Kidney (tissue), 14 donors: ENCODE measurements around the gene STC2. TPM values are rescaled to one million over a fixed set of nuclear protein-coding genes. Genes with fewer than 3 reads are reported as not detected.

Experiments used
- DNase-seq, 5 donors: peaks; one replicate each; pipeline ENCODE4 v3.0.0-alpha.2; 2013 to 2020
- FAIRE-seq: peaks from 2 replicates; lab custom pipeline; 2012; peaks lifted over from hg19 to GRCh38; lab: Jason Lieb, UNC
- H3K27ac ChIP-seq, 2 donors: one replicate each; pipeline ENCODE4 v1.7.0; 2013; ENCODE audit warnings: low read depth in 2 of 2, low read length in 2 of 2, inconsistent platforms in 1 of 2
- H3K27me3 ChIP-seq: one replicate; pipeline ENCODE4 v1.7.1; 2013; ENCODE audit warnings: low read length, inconsistent platforms; ENCODE audit not compliant: control insufficient read depth, insufficient read depth
- H3K36me3 ChIP-seq, 3 donors: one replicate each; pipeline versions ENCODE4 v1.7.0 to v1.7.1; 2013; ENCODE audit warnings: low read length in 3 of 3, control low read depth in 1 of 3, inconsistent platforms in 1 of 3; ENCODE audit not compliant: insufficient read depth in 3 of 3, control insufficient read depth in 2 of 3
- H3K4me1 ChIP-seq, 3 donors: one replicate each; pipeline versions ENCODE4 v1.7.0 to v1.7.1; 2013; ENCODE audit warnings: low read length in 3 of 3, inconsistent platforms in 1 of 3, low read depth in 1 of 3; ENCODE audit not compliant: control insufficient read depth in 2 of 3, insufficient read depth in 2 of 3
- H3K4me3 ChIP-seq, 3 donors: one replicate each; pipeline versions ENCODE4 v1.7.0 to v1.8.1; 2013; ENCODE audit warnings: low read length in 3 of 3, control low read depth in 1 of 3, inconsistent platforms in 1 of 3
- H3K9ac ChIP-seq, 3 donors: one replicate each; pipeline versions ENCODE4 v1.7.0 to v1.7.1; 2013; ENCODE audit warnings: low read length in 3 of 3, control low read depth in 1 of 3, inconsistent platforms in 1 of 3
- H3K9me3 ChIP-seq, 3 donors: one replicate each; pipeline versions ENCODE4 v1.7.0 to v1.7.1; 2013; ENCODE audit warnings: low read length in 3 of 3, control low read depth in 1 of 3, inconsistent platforms in 1 of 3; ENCODE audit not compliant: control insufficient read depth in 2 of 3, insufficient read depth in 1 of 3
- CTCF ChIP-seq: IDR thresholded peaks from 3 replicates; pipeline ENCODE4 v1.5.1; 2012; ENCODE audit warnings: mild to moderate bottlenecking, moderate library complexity, borderline replicate concordance; ENCODE audit not compliant: insufficient read depth; ENCODE audit errors: extremely low read depth
- intact Hi-C: fragments of 100-400 bp; cut with DNase I; formaldehyde crosslinking; loops from one replicate; pipeline ENCODE4 v1.11.1; 2022
- polyA plus RNA-seq: library from polyadenylated mRNA; stranded (reverse); fragments of 350-450 nt; fragmentation: Illumina TruSeq; extraction: RNeasy Lipid Tissue Mini Kit (QIAGEN cat#74804); gene quantifications from one replicate; pipeline ENCODE4 v1.2.3, GENCODE V29; 2014; ENCODE audit warnings: low read depth, low replicate concordance; ENCODE audit not compliant: insufficient read depth
- total RNA-seq: library from RNA; stranded (reverse); fragmentation: NEBNext Ultra II Directional; extraction: Animal tissue kit (Norgen Biotek cat#: 25700); gene quantifications from one replicate; pipeline ENCODE4 v1.2.1, GENCODE V29; 2021
- donor health status: control.
- donor health status: control.
- donor health status: control.
- donor health status: control.
- donor health status: control.
- donor health status: DM: yes; HTN: yes; CAD: no.
- donor health status: Normal renal cell carcinoma (clear cell type).

The STC2 gene
- total and polyA plus RNA-seq, 2 donors from 2014 or later = 2.1 to 2.7 TPM

- Histone ChIP-seq H3K4me3 (no peak overlapping the region), H3K36me3 (no peaks in the 10 kb centered on the region), H3K9ac (no peak overlapping the region), H3K9me3 (no peaks in the 10 kb centered on the region), H3K4me1 (peaks cover 0 to 4% (median 0%) of the 10 kb centered on the region in 3 donors), H3K27me3 (peaks cover 5% of the 10 kb centered on the region), H3K27ac (no peak overlapping the region)
- no peak for TF ChIP-seq CTCF
- DNase-seq = peak in 1 of 5 donors; percentile 48
- no peak for FAIRE-seq
- intact Hi-C loops = no loop called here
Observed at GRCh38 chr5:173282916-173283315, 45.3 kb downstream of the STC2 start.

GRCh38 chr5:173281910-173282309 is 46.3 kb downstream of the STC2 start:
- H3K27me3 ChIP-seq = peaks cover 5% of the 10 kb centered on the region
- H3K4me3 ChIP-seq = no peak overlapping the region
- DNase-seq = no peak
- no peaks in the 10 kb centered on the region for H3K9me3 ChIP-seq
- peaks cover 0 to 4% (median 0%) of the 10 kb centered on the region in 3 donors for H3K4me1 ChIP-seq
- intact Hi-C loops = no loop called here
- no peak for TF ChIP-seq CTCF
- H3K9ac ChIP-seq = no peak overlapping the region
- no peak overlapping the region for H3K27ac ChIP-seq
- no peaks in the 10 kb centered on the region for H3K36me3 ChIP-seq
- no peak for FAIRE-seq

- no peak for TF ChIP-seq CTCF
- Histone ChIP-seq H3K27me3 (peaks cover 5% of the 10 kb centered on the region), H3K9ac (no peak overlapping the region), H3K4me1 (peaks cover 0 to 3% (median 0%) of the 10 kb centered on the region in 3 donors), H3K4me3 (no peak overlapping the region), H3K27ac (no peak overlapping the region), H3K9me3 (peaks cover 0 to under 1% (median 0%) of the 10 kb centered on the region in 3 donors), H3K36me3 (no peaks in the 10 kb centered on the region)
- DNase-seq (no peak), FAIRE-seq (no peak)
- intact Hi-C loops = no loop called here
Observed at GRCh38 chr5:173279166-173279565, 49.0 kb downstream of the STC2 start.

- Histone ChIP-seq H3K27me3 (peaks cover 3% of the 10 kb centered on the region), H3K4me3 (no peak overlapping the region)
Observed at GRCh38 chr5:173278641-173279040, 49.6 kb downstream of the STC2 start.

More at GRCh38 chr5:173278641-173279040, 49.6 kb downstream of the STC2 start:
- H3K9me3 ChIP-seq = peaks cover 0 to 4% (median 0%) of the 10 kb centered on the region in 3 donors
- H3K27ac ChIP-seq = no peak overlapping the region
- no peak for TF ChIP-seq CTCF
- H3K36me3 ChIP-seq = no peaks in the 10 kb centered on the region
- H3K4me1 ChIP-seq = no peaks in the 10 kb centered on the region
- intact Hi-C loops = no loop called here
- DNase-seq (no peak), FAIRE-seq (no peak)
- H3K9ac ChIP-seq = no peak overlapping the region
